Measurements from ENCODE around the gene ATXN2. TPM values are rescaled to one million over a fixed set of nuclear protein-coding genes. Genes with fewer than 3 reads are reported as not detected.
A peak's percentile ranks its signal among the peaks of the same experiment; 100 is the strongest.

Gene ATXN2
- total and polyA plus RNA-seq, 9 of the 15 experiments (the other 6 are each of a cell fraction or from before 2014, with no cell fraction given) = 16.8 to 67.8 (median 29.3) TPM

DNA sequence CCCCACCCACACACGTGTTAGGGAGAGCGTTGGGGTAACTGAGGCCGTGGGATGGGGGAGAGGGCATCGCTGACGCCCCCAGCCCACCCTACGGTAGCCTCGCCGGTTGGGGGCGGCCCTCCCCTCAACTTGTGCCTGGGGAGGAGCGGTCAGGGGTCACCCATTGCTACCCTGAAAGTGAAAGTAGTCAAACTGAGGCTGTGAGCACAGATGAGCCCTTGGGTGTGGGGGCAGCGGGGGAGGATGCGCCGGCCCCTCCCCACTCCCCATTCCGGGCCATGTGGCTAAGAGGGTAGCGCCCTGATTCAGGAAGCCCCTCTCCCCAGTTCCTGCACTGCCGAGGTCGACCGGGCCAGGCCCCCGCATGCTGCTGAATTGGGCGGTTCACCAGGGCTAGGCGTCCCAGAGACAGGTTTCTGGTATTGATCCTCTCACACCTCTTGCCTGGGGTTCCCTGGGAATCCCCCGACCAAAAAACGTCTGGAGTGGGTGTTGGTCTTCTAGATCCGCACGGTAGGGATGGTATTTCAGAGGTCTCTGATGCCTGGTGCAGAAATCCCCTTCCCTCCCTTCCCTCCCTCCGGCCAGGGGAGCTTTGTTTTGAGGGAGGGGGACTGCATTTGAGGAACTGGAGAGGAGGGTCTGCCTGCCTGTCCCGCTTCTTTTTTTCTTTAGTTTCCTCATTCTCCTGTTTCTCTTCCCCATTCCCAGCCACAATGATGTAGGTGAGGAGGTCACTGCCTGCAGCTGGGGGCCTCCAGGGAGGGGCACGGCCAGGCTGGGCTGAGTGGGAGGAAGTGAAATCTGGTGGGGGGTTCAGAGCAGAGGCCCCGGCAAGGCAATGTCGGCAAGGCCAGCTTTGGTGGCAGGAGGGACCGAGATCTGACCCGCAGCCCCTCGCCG lies 192.4 kb downstream of the ATXN2 start:
- Histone ChIP-seq H3K4me3 (peak overlapping the region; percentile 93), H3K79me2 (ENCODE audit: control insufficient read depth, insufficient read depth, low read length) (peaks cover 60% of the 10 kb centered on the region), H3K9ac (ENCODE audit: insufficient read depth in 1 of 2, low read depth in 2 of 2, low read length in 2 of 2) (peak overlapping the region; percentile 90 to 98), H3K27ac (ENCODE audit: extremely low read depth, low read depth, low read length) (peak overlapping the region; percentile 92), H3K9me3 (replicated peaks; ENCODE audit: control insufficient read depth, insufficient read depth, low read depth, low read length) (no peaks in the 10 kb centered on the region), H3K36me3 (ENCODE audit: control insufficient read depth, insufficient read depth, low read length) (peaks cover 32% of the 10 kb centered on the region), H3K9me1 (ENCODE audit: control insufficient read depth, insufficient read depth, low read length) (peaks cover 7% of the 10 kb centered on the region), H3K4me2 (ENCODE audit: insufficient read depth, low read length) (peak overlapping the region; percentile 92), H3K27me3 (ENCODE audit: control insufficient read depth in 2 of 2, insufficient read depth in 2 of 2, low read length in 2 of 2) (no peaks in the 10 kb centered on the region; a peak in 1 of 5 replicates), H3K4me1 (replicated peaks in 1 of 2; ENCODE audit: control insufficient read depth in 2 of 2, insufficient read depth in 2 of 2, low read length in 2 of 2) (peaks cover 57 to 81% of the 10 kb centered on the region in 2 experiments), H2AFZ (ENCODE audit: low read depth, low read length) (peak overlapping the region; percentile 30; the same call in 1 of the 2 replicates), H4K20me1 (replicated peaks; ENCODE audit: control insufficient read depth, insufficient read depth, low read length) (peaks cover 39% of the 10 kb centered on the region)
- in situ Hi-C loops (cut with MboI) = loop anchor here (5.0 kb wide), 1 partner anchor 266 kb away; no protein-coding TSS in a partner anchor
- WGBS (ENCODE audit: insufficient coverage, low coverage, missing lambda C conversion rate) = under 1% methylated on average over 27 of the region's 34 CpGs
- ATAC-seq (no peak), FAIRE-seq (no peak), DNase-seq (ENCODE audit: extremely low read depth in 1 of 4, low spot score in 3 of 4) (peak in 1 of 4 experiments; percentile 35)
- CTCF ChIA-PET (ENCODE audit: low intra/inter-chr PET ratio) = no interaction called here
- BruUV-seq (replicated peaks) = TSS peak; percentile 37
- intact Hi-C loops (cut with micrococcal nuclease) = loop anchor here (5.0 kb wide), 2 partner anchors 191 to 281 kb away; partner anchors contain the start of genes ACAD10, ATXN2 and BRAP
- POLR2A ChIA-PET = interaction anchor here (0.6 to 2.0 kb wide), 5 partner anchors 8 to 280 kb away, joined by 3 to 4 read pairs (median 4); no protein-coding TSS in a partner anchor
- TF ChIP-seq MEIS2 (IDR thresholded peaks at IDR 0.05; ENCODE audit: partially characterized antibody) (no peak), BRCA1 (IDR thresholded peaks at IDR 0.05) (no peak), BRCA1 (CRISPR knock-in tag; IDR thresholded peaks at IDR 0.05) (0 out of 2 replicates have a peak, but pooled peaks have one; percentile 53), ZFX (CRISPR knock-in tag; IDR thresholded peaks at IDR 0.05) (peak; percentile 33; the same call in 1 of the 2 replicates), RNF2 (IDR thresholded peaks at IDR 0.05) (no peak), MAZ (CRISPR knock-in tag; conservative IDR thresholded peaks at IDR 0.05 in 1 of 2, IDR thresholded peaks at IDR 0.05 in 1 of 2) (peak in 1 of 2 experiments; percentile 33; a peak in 2 of 4 replicates), ZBTB7A (IDR thresholded peaks at IDR 0.05; ENCODE audit: borderline replicate concordance, control insufficient read depth, low read depth, low read length) (peak; percentile 76; the same call in 1 of the 2 replicates), SUPT5H (IDR thresholded peaks at IDR 0.05) (0 out of 2 replicates have a peak, but pooled peaks have one; percentile 16), STAT5A (IDR thresholded peaks at IDR 0.05; ENCODE audit: borderline replicate concordance, low read length) (no peak), ETV1 (tag; conservative IDR thresholded peaks at IDR 0.05; ENCODE audit: low read depth) (no peak), CCAR2 (IDR thresholded peaks at IDR 0.05; ENCODE audit: low read depth, low read length) (no peak), EP400 (IDR thresholded peaks at IDR 0.05) (0 out of 2 replicates have a peak, but pooled peaks have one; percentile 31), USF2 (CRISPR knock-in tag; IDR thresholded peaks at IDR 0.05) (no peak), MNT (conservative IDR thresholded peaks at IDR 0.05) (peak in 1 of 2 experiments; percentile 58), NFE2 (IDR thresholded peaks at IDR 0.05; ENCODE audit: low read depth) (no peak), NR2C1 (IDR thresholded peaks at IDR 0.05) (peak; percentile 43; the same call in 1 of the 2 replicates), NR2C1 (tag; IDR thresholded peaks at IDR 0.05) (no peak), TFAP4 (CRISPR knock-in tag; IDR thresholded peaks at IDR 0.05; ENCODE audit: borderline replicate concordance) (0 out of 2 replicates have a peak, but pooled peaks have one; percentile 6), RBFOX2 (IDR thresholded peaks at IDR 0.05; ENCODE audit: low read depth, low read length) (peak; percentile 15)

Measured in K562 (cell line).